SK-N-SH (cell line): ENCODE measurements around the gene SLCO3A1. TPM values are rescaled to one million over a fixed set of nuclear protein-coding genes. Genes with fewer than 3 reads are reported as not detected.

ENCODE experiments used
- CTCF ChIA-PET: fragments of 300-600, 350-600 bp; formaldehyde crosslinking; extraction: SDS; loops from one replicate; lab custom pipeline; 2021; lab: Yijun Ruan, JAX
- POLR2A ChIA-PET: fragments of 350-600 bp; sonication (Branson Sonifier 250); formaldehyde crosslinking; extraction: SDS; loops from one replicate; lab custom pipeline; 2020; ENCODE audit warnings: antibody characterized with exemption, inconsistent platforms; lab: Yijun Ruan, JAX
- DNase-seq: peaks from one replicate; pipeline ENCODE4 v3.0.0; 2012
- H2AFZ ChIP-seq: fragments of 200-600 bp; sonication (generic); 2 replicates; pipeline ENCODE4 v1.8.1; 2016; ENCODE audit warnings: antibody characterized with exemption, mild to moderate bottlenecking, low read depth
- H3F3A ChIP-seq: fragments of 200-600 bp; sonication (generic); replicated peaks from 2 replicates; pipeline ENCODE3; 2016; ENCODE audit warnings: antibody characterized with exemption, mild to moderate bottlenecking; ENCODE audit not compliant: insufficient read depth
- H3K27ac ChIP-seq, 2 experiments: fragments of 200-500 bp in 1 of 2; fragments of 200-600 bp in 1 of 2; sonication (Bioruptor generic) in 1 of 2; sonication (generic), shearing (Covaris generic) in 1 of 2; 2 replicates each; pipeline versions ENCODE4 v1.5.1 to v1.6.1; 2014 to 2016; ENCODE audit warnings: low read depth in 2 of 2, inconsistent platforms in 1 of 2, low read length in 1 of 2, mild to moderate bottlenecking in 1 of 2, mixed read lengths in 1 of 2
- H3K27me3 ChIP-seq: fragments of 200-600 bp; sonication (generic), shearing (Covaris generic); 2 replicates; pipeline ENCODE4 v1.6.1; 2016; ENCODE audit warnings: mixed run types; ENCODE audit not compliant: insufficient read depth
- H3K36me3 ChIP-seq, 2 experiments: fragments of 200-500 bp in 1 of 2; fragments of 200-600 bp in 1 of 2; sonication (Bioruptor generic) in 1 of 2; sonication (generic) in 1 of 2; replicated peaks in 1 of 2; 2 replicates each; pipeline versions ENCODE3 to v1.5.1; 2014 to 2016; ENCODE audit warnings: low read length in 1 of 2, mild to moderate bottlenecking in 1 of 2; ENCODE audit not compliant: insufficient read depth in 2 of 2, control insufficient read depth in 1 of 2
- H3K4me1 ChIP-seq, 2 experiments: fragments of 200-500 bp in 1 of 2; fragments of 200-600 bp in 1 of 2; sonication (Bioruptor generic) in 1 of 2; sonication (generic), shearing (Covaris generic) in 1 of 2; 2 replicates each; pipeline versions ENCODE4 v1.5.1 to v1.6.1; 2014 to 2016; ENCODE audit warnings: low read depth in 1 of 2, low read length in 1 of 2, mixed run types in 1 of 2; ENCODE audit not compliant: insufficient read depth in 2 of 2, control insufficient read depth in 1 of 2
- H3K4me2 ChIP-seq: fragments of 200-600 bp; sonication (generic), shearing (Covaris generic); 2 replicates; pipeline ENCODE4 v1.6.1; 2017; ENCODE audit warnings: mixed run types
- H3K4me3 ChIP-seq, 2 experiments: fragments of 200-500 bp in 1 of 2; fragments of 200-600 bp in 1 of 2; sonication (Bioruptor generic) in 1 of 2; sonication (generic), shearing (Covaris generic) in 1 of 2; 2 replicates each; pipeline versions ENCODE4 v1.5.1 to v1.8.1; 2014 to 2016; ENCODE audit warnings: low read depth in 2 of 2, inconsistent platforms in 1 of 2, low read length in 1 of 2, mild to moderate bottlenecking in 1 of 2, mixed read lengths in 1 of 2, moderate library complexity in 1 of 2
- H3K79me2 ChIP-seq: fragments of 200-600 bp; sonication (generic); 2 replicates; pipeline ENCODE4 v1.8.1; 2017; ENCODE audit warnings: mild to moderate bottlenecking; ENCODE audit not compliant: insufficient read depth
- H3K9ac ChIP-seq: fragments of 200-600 bp; sonication (generic); 2 replicates; pipeline ENCODE4 v1.6.1; 2017; ENCODE audit warnings: mixed run types
- H3K9me2 ChIP-seq: fragments of 200-600 bp; sonication (generic); 2 replicates; pipeline ENCODE4 v1.6.1; 2017; ENCODE audit warnings: mixed run types
- H3K9me3 ChIP-seq: fragments of 200-600 bp; sonication (generic); 2 replicates; pipeline ENCODE4 v1.6.1; 2017; ENCODE audit warnings: mixed run types, mild to moderate bottlenecking, moderate library complexity
- H4K20me1 ChIP-seq: fragments of 200-600 bp; sonication (generic); 2 replicates; pipeline ENCODE4 v1.6.1; 2017; ENCODE audit warnings: mild to moderate bottlenecking, mixed run types; ENCODE audit not compliant: insufficient read depth
- CTCF ChIP-seq: fragments of 200-600 bp; sonication (generic); IDR thresholded peaks from 2 replicates; pipeline ENCODE4 v1.6.1; 2017; ENCODE audit warnings: antibody characterized with exemption, mild to moderate bottlenecking, moderate library complexity
- ELF1 ChIP-seq: IDR thresholded peaks from 2 replicates; pipeline ENCODE4 v1.4.0; 2012
- EP300 ChIP-seq, 2 experiments: IDR thresholded peaks; 2 replicates each; pipeline versions ENCODE4 v1.4.0 to v1.6.1; 2012; ENCODE audit warnings: borderline replicate concordance in 1 of 2, low read depth in 1 of 2, low read length in 1 of 2
- EZH2phosphoT487 ChIP-seq: fragments of 200-600 bp; sonication (generic); IDR thresholded peaks from 2 replicates; pipeline ENCODE4 v1.6.1; 2017; ENCODE audit warnings: low read depth, mixed run types, mild to moderate bottlenecking, antibody characterized with exemption, moderate library complexity, borderline replicate concordance
- FOSL2 ChIP-seq: IDR thresholded peaks from 2 replicates; pipeline ENCODE4 v1.4.0; 2012; ENCODE audit warnings: low read depth, mild to moderate bottlenecking, moderate library complexity, borderline replicate concordance
- FOXJ3 ChIP-seq: sonication (generic); formaldehyde crosslinking; IDR thresholded peaks from 2 replicates; pipeline ENCODE4 v1.5.1; 2020; ENCODE audit warnings: mild to moderate bottlenecking, missing genetic modification reagents
- GABPA ChIP-seq: IDR thresholded peaks from 2 replicates; pipeline ENCODE4 v1.4.0; 2012; ENCODE audit warnings: low read depth, mild to moderate bottlenecking
- JUND ChIP-seq: IDR thresholded peaks from 2 replicates; pipeline ENCODE4 v1.4.0; 2012
- MAX ChIP-seq: IDR thresholded peaks from 2 replicates; pipeline ENCODE4 v1.4.0; 2012; ENCODE audit warnings: low read depth
- NFIC ChIP-seq: IDR thresholded peaks from 2 replicates; pipeline ENCODE4 v1.4.0; 2012; ENCODE audit warnings: borderline replicate concordance
- NRF1 ChIP-seq: IDR thresholded peaks from 2 replicates; pipeline ENCODE4 v1.6.1; 2012; ENCODE audit warnings: low read depth, mild to moderate bottlenecking, low read length
- PBX3 ChIP-seq: IDR thresholded peaks from 2 replicates; pipeline ENCODE4; 2012
- RCOR1 ChIP-seq: fragments of 150-350 bp; IDR thresholded peaks from 2 replicates; pipeline ENCODE4 v1.6.1; 2017; ENCODE audit warnings: antibody characterized with exemption, low read length
- REST ChIP-seq: IDR thresholded peaks from 2 replicates; pipeline ENCODE4 v1.6.1; 2012; ENCODE audit warnings: mild to moderate bottlenecking, low read depth, low read length, moderate library complexity
- RXRA ChIP-seq: IDR thresholded peaks from 2 replicates; pipeline ENCODE4 v1.4.0; 2012; ENCODE audit warnings: low read depth, mild to moderate bottlenecking, borderline replicate concordance
- TAF1 ChIP-seq: IDR thresholded peaks from 2 replicates; pipeline ENCODE4 v1.6.1; 2012; ENCODE audit warnings: low read depth, mild to moderate bottlenecking, low read length, moderate library complexity, borderline replicate concordance
- TCF12 ChIP-seq: IDR thresholded peaks from 2 replicates; pipeline ENCODE4 v1.4.0; 2012
- TEAD4 ChIP-seq: IDR thresholded peaks from 2 replicates; pipeline ENCODE4 v1.4.0; 2012; ENCODE audit warnings: mild to moderate bottlenecking, borderline replicate concordance; ENCODE audit not compliant: insufficient read depth
- USF2 ChIP-seq: fragments of 150-350 bp; IDR thresholded peaks from 2 replicates; pipeline ENCODE4 v1.6.1; 2017; ENCODE audit warnings: antibody characterized with exemption, low read length, low read depth, borderline replicate concordance
- ZBTB33 ChIP-seq: IDR thresholded peaks from 2 replicates; pipeline ENCODE4 v1.4.0; 2012; ENCODE audit warnings: low read depth, borderline replicate concordance
- WGBS: methylation state at CpG from one replicate; pipeline ENCODE4 v1.1.6; 2017; ENCODE audit warnings: low lambda C conversion rate; 5-methylcytosine and 5-hydroxymethylcytosine counted together
- polyA plus RNA-seq, 3 experiments: library from polyadenylated mRNA; depleted of rRNA; stranded (reverse); fragments of >200 nt; gene quantifications; 2 replicates each; pipeline ENCODE4 v1.2.3, GENCODE V29; 2012

The SLCO3A1 gene
- polyA plus RNA-seq, 1 of the 3 experiments (the other 2 are of a cell fraction), result 19.7 TPM

- no peaks in the 10 kb centered on the region for H3K27me3 ChIP-seq
- H3K27ac ChIP-seq, result no peak overlapping the region
- H2AFZ ChIP-seq, result no peak overlapping the region
- no peaks in the 10 kb centered on the region for H3F3A ChIP-seq
- no peaks in the 10 kb centered on the region for H3K9me2 ChIP-seq
- no peak overlapping the region for H3K4me2 ChIP-seq
- H3K4me1 ChIP-seq, result peaks cover 0 to 1% of the 10 kb centered on the region in 2 experiments; a peak in 2 of 4 replicates
- peaks cover 0 to 3% of the 10 kb centered on the region in 2 experiments for H3K36me3 ChIP-seq
- H4K20me1 ChIP-seq, result no peaks in the 10 kb centered on the region
- DNase-seq, result no peak
- H3K9me3 ChIP-seq, result no peaks in the 10 kb centered on the region
- H3K9ac ChIP-seq, result no peak overlapping the region
- ChIA-PET POLR2A (no interaction called here), CTCF (interaction anchor here (0.6 kb wide), 1 partner anchor 47 kb away, joined by 3 read pairs; no protein-coding TSS in a partner anchor)
- TF ChIP-seq FOXJ3 (CRISPR knock-in tag), result no peak
- no peak for TF ChIP-seq RXRA
- TF ChIP-seq USF2, result no peak
- TF ChIP-seq MAX, result no peak
- TF ChIP-seq FOSL2, result no peak
- no peak for TF ChIP-seq TCF12
- no peak for TF ChIP-seq TEAD4
- TF ChIP-seq ZBTB33, result no peak
- TF ChIP-seq JUND, result no peak
- TF ChIP-seq CTCF, result no peak
- TF ChIP-seq GABPA, result no peak
- TF ChIP-seq TAF1, result no peak
- no peak for TF ChIP-seq NFIC
- no peak for TF ChIP-seq EZH2phosphoT487
- TF ChIP-seq ELF1, result no peak
- TF ChIP-seq REST, result no peak
- TF ChIP-seq PBX3, result no peak
- TF ChIP-seq NRF1, result no peak
- TF ChIP-seq RCOR1, result no peak
- TF ChIP-seq EP300 (IDR thresholded peaks at IDR 0.05; ENCODE audit: borderline replicate concordance in 1 of 2, low read depth in 1 of 2, low read length in 1 of 2), result no peak
- no peak overlapping the region for H3K4me3 ChIP-seq
- H3K79me2 ChIP-seq, result no peaks in the 10 kb centered on the region
- 91% methylated on average over 16 of the region's 16 CpGs for WGBS
These were observed 290.3 kb downstream of the SLCO3A1 start for GRCh38 chr15:92143765-92144164.
